Lung (tissue), 12 donors: Measurements from ENCODE around the gene LMO1. TPM values are rescaled to one million over a fixed set of nuclear protein-coding genes. Genes with fewer than 3 reads are reported as not detected.

ENCODE experiments used
- ATAC-seq: fragments of 200-7000 bp; cut with Tn5 transposase; one replicate; pipeline ENCODE4 v1.9.1; 2020; ENCODE audit warnings: moderate number of reproducible peaks; ENCODE audit not compliant: insufficient read depth, low FRiP score
- DNase-seq, 3 donors: peaks; one replicate each; pipeline ENCODE4 v3.0.0-alpha.2; 2013 to 2017
- H3K27ac ChIP-seq, 2 donors: one replicate each; pipeline ENCODE4 v1.5.1; 2013; ENCODE audit warnings: mild to moderate bottlenecking in 2 of 2, moderate library complexity in 2 of 2, control low read depth in 1 of 2, inconsistent platforms in 1 of 2, low read depth in 1 of 2, low read length in 1 of 2
- H3K27me3 ChIP-seq, 3 donors: one replicate each; pipeline ENCODE4 v1.5.1; 2013; ENCODE audit warnings: low read length in 2 of 3; ENCODE audit not compliant: control insufficient read depth in 3 of 3, insufficient read depth in 3 of 3
- H3K36me3 ChIP-seq, 4 donors: one replicate each; pipeline ENCODE4 v1.5.1; 2013; ENCODE audit warnings: low read length in 4 of 4, mild to moderate bottlenecking in 1 of 4, moderate library complexity in 1 of 4; ENCODE audit not compliant: control insufficient read depth in 4 of 4, insufficient read depth in 4 of 4
- H3K4me1 ChIP-seq, 5 donors: one replicate each; pipeline ENCODE4 v1.5.1; 2013; ENCODE audit warnings: low read length in 5 of 5, mild to moderate bottlenecking in 2 of 5, moderate library complexity in 1 of 5; ENCODE audit not compliant: control insufficient read depth in 5 of 5, insufficient read depth in 5 of 5
- H3K4me3 ChIP-seq: one replicate; pipeline ENCODE4 v1.5.1; 2013; ENCODE audit warnings: mild to moderate bottlenecking, control low read depth, moderate library complexity
- H3K9ac ChIP-seq, 2 donors: one replicate each; pipeline ENCODE4 v1.5.1; 2013; ENCODE audit warnings: low read length in 2 of 2, control low read depth in 1 of 2; ENCODE audit not compliant: insufficient read depth in 1 of 2
- H3K9me3 ChIP-seq, 4 donors: one replicate each; pipeline ENCODE4 v1.5.1; 2013; ENCODE audit warnings: low read length in 3 of 4, mild to moderate bottlenecking in 1 of 4, moderate library complexity in 1 of 4; ENCODE audit not compliant: control insufficient read depth in 4 of 4, insufficient read depth in 3 of 4
- WGBS, 2 donors: extraction: QIAGEN DNeasy Blood & Tissue Kit; methylation state at CpG; one replicate each; pipeline ENCODE4 v1.1.7; 2013; 5-methylcytosine and 5-hydroxymethylcytosine counted together
- polyA plus RNA-seq, 2 donors: library from polyadenylated mRNA; stranded (reverse); fragments of 200-250 nt; gene quantifications; one replicate each; pipeline ENCODE4 v1.2.1, GENCODE V29; 2013
- total RNA-seq, 2 donors: library from RNA; depleted of rRNA in 1 of 2; stranded (reverse); fragments of >200 nt in 1 of 2; gene quantifications; one replicate each; pipeline ENCODE4 v1.2.1, GENCODE V29; 2014 to 2021
- TF ChIP-seq, protein P1 (sequence below): IDR thresholded peaks from 2 replicates; pipeline ENCODE4 v1.5.1; 2012; ENCODE audit warnings: mild to moderate bottlenecking; ENCODE audit errors: control extremely low read depth, extremely low read depth
- donor health status: control.
- donor health status: control.
- donor health status: Bipolar disorder and iron deficiency.
- donor health status: healthy.
- donor health status: DM: yes; HTN: yes; CAD: no.

Gene LMO1
- total and polyA plus RNA-seq, 4 donors, result 0.26 to 0.34 TPM; not detected in 2

DNA sequence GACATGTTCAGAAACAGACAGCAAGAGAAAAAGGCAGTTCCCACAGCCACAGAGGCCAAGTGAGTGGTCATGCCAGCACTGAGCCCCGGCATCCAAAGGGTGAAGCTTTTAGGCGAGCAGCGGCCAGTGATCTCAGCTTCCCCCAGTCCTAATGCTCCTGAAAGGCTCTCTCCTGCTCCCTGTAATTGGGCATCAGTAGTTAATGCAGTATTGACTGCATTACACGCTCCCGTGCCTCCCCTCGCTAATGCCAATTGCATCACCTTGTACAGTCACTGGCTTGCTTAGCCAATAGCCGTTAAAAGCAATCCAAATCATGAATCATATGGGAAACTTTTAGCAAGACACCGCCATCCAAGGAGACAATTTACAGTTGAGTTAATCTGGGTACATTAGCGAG, 4.9 kb downstream of the LMO1 start:
- H3K27me3 ChIP-seq, result peaks cover 13 to 34% (median 26%) of the 10 kb centered on the region in 3 donors
- ATAC-seq (no peak), DNase-seq (no peak)
- H3K36me3 ChIP-seq, result no peaks in the 10 kb centered on the region
- no peaks in the 10 kb centered on the region for H3K9me3 ChIP-seq
- H3K9ac ChIP-seq, result no peak overlapping the region
- H3K4me1 ChIP-seq, result peaks cover 0 to 13% (median 4%) of the 10 kb centered on the region in 5 donors
- WGBS, 2 donors, result 51 to 73% methylated on average over 9 of the region's 9 CpGs
- no peak overlapping the region for H3K4me3 ChIP-seq
- no peak overlapping the region for H3K27ac ChIP-seq
- TF ChIP-seq, protein P1, sequence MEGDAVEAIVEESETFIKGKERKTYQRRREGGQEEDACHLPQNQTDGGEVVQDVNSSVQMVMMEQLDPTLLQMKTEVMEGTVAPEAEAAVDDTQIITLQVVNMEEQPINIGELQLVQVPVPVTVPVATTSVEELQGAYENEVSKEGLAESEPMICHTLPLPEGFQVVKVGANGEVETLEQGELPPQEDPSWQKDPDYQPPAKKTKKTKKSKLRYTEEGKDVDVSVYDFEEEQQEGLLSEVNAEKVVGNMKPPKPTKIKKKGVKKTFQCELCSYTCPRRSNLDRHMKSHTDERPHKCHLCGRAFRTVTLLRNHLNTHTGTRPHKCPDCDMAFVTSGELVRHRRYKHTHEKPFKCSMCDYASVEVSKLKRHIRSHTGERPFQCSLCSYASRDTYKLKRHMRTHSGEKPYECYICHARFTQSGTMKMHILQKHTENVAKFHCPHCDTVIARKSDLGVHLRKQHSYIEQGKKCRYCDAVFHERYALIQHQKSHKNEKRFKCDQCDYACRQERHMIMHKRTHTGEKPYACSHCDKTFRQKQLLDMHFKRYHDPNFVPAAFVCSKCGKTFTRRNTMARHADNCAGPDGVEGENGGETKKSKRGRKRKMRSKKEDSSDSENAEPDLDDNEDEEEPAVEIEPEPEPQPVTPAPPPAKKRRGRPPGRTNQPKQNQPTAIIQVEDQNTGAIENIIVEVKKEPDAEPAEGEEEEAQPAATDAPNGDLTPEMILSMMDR, result no peak

DNA sequence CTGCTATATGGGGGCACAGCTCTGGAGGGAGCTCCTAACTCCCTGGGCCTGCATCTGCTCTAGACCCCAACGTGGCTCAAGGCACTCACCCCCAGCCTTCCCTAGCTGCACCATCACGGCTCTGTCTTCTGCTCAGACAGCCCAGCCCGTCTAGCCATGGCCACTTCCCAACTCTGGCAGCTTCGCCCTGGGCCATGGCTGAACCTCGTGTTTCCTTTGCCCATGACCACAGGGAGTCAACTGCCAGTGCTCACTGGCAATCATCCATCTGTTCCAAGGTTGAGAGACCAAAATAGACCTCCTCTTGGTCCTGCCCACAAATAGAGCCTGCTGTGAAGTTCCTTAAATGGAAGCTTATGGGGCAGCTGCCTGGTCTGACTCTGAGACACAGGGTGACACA, 5.4 kb downstream of the LMO1 start:
- Histone ChIP-seq H3K4me1 (peaks cover 0 to 8% (median 0%) of the 10 kb centered on the region in 5 donors), H3K27ac (no peak overlapping the region), H3K9ac (no peak overlapping the region), H3K4me3 (no peak overlapping the region), H3K36me3 (no peaks in the 10 kb centered on the region), H3K9me3 (no peaks in the 10 kb centered on the region), H3K27me3 (peaks cover 13 to 34% (median 22%) of the 10 kb centered on the region in 3 donors)
- ATAC-seq, result no peak
- no peak for DNase-seq
- TF ChIP-seq, protein P1, result no peak
- 37 to 58% methylated on average over 5 of the region's 5 CpGs for WGBS, 2 donors

GRCh38 chr11:8257003-8257664, 6.5 kb downstream of the LMO1 start:
- Histone ChIP-seq H3K4me1 (peaks cover 0 to 1% (median 0%) of the 10 kb centered on the region in 5 donors), H3K36me3 (no peaks in the 10 kb centered on the region), H3K27ac (no peak overlapping the region), H3K9me3 (no peaks in the 10 kb centered on the region), H3K27me3 (peaks cover 13 to 29% (median 19%) of the 10 kb centered on the region in 3 donors), H3K4me3 (no peak overlapping the region), H3K9ac (no peak overlapping the region)
- ATAC-seq (no peak), DNase-seq (no peak)
- TF ChIP-seq, protein P1, result no peak
- WGBS, 2 donors, result 84 to 88% methylated on average over 4 of the region's 4 CpGs
